WTC11 (cell line): ENCODE results near the gene ATP5ME. TPM values are rescaled to one million over a fixed set of nuclear protein-coding genes. Genes with fewer than 3 reads are reported as not detected.

Experiments used
- ATAC-seq: fragments of 200-7000 bp; cut with Tn5 transposase; 2 replicates; pipeline ENCODE4 v1.10.0; 2021; ENCODE audit warnings: mild to moderate bottlenecking, moderate library complexity
- CTCF ChIA-PET: fragments of 300-600 bp; sonication (Branson Sonifier 250); formaldehyde crosslinking; loops from one replicate; lab custom pipeline; 2021; ENCODE audit warnings: antibody characterized with exemption; lab: Charles Lee
- POLR2A ChIA-PET: fragments of 350-600 bp; sonication (Branson Sonifier 250); formaldehyde crosslinking; loops from one replicate; lab custom pipeline; 2021; ENCODE audit warnings: antibody characterized with exemption; lab: Charles Lee
- DNase-seq: peaks from one replicate; pipeline ENCODE4 v3.0.0; 2021; ENCODE audit warnings: low spot score
- H3K27ac Mint-ChIP-seq: 2 replicates; pipeline ENCODE4 v1.8.0; 2021; ENCODE audit warnings: mixed read lengths
- H3K27me3 Mint-ChIP-seq: 2 replicates; pipeline ENCODE4 v1.8.0; 2021; ENCODE audit warnings: low read depth, mild to moderate bottlenecking, moderate library complexity, mixed read lengths
- H3K36me3 Mint-ChIP-seq: 2 replicates; pipeline ENCODE4 v1.8.0; 2021; ENCODE audit warnings: mixed read lengths
- H3K4me1 Mint-ChIP-seq: 2 replicates; pipeline ENCODE4 v1.8.0; 2022; ENCODE audit warnings: mixed read lengths
- H3K4me3 Mint-ChIP-seq: 2 replicates; pipeline ENCODE4 v1.8.0; 2021; ENCODE audit warnings: mild to moderate bottlenecking, moderate library complexity, mixed read lengths
- H3K9me3 Mint-ChIP-seq: 2 replicates; pipeline ENCODE4 v1.8.0; 2021; ENCODE audit warnings: mixed read lengths
- ATF2 ChIP-seq: sonication (generic); formaldehyde crosslinking; IDR thresholded peaks from 2 replicates; pipeline ENCODE4 v1.8.1; 2022; ENCODE audit warnings: low read depth, missing genetic modification reagents, borderline replicate concordance
- CDX4 ChIP-seq: fragments of 250-450 bp; sonication (Bioruptor Pico); IDR thresholded peaks from 2 replicates; pipeline ENCODE4 v1.9.0; 2021; ENCODE audit warnings: moderate library complexity, mild to moderate bottlenecking, inconsistent platforms, borderline replicate concordance
- EMX1 ChIP-seq: fragments of 250-450 bp; sonication (Bioruptor Pico); IDR thresholded peaks from 2 replicates; pipeline ENCODE4 v1.8.0; 2021; ENCODE audit warnings: mild to moderate bottlenecking
- ERG ChIP-seq: fragments of 250-450 bp; sonication (Bioruptor Pico); IDR thresholded peaks from 2 replicates; pipeline ENCODE4 v1.8.0; 2021; ENCODE audit warnings: mild to moderate bottlenecking
- ESRRA ChIP-seq: sonication (generic); formaldehyde crosslinking; IDR thresholded peaks from 2 replicates; pipeline ENCODE4 v1.8.1; 2022; ENCODE audit warnings: mild to moderate bottlenecking, missing genetic modification reagents, borderline replicate concordance
- FOXP1 ChIP-seq: sonication (generic); formaldehyde crosslinking; IDR thresholded peaks from 2 replicates; pipeline ENCODE4 v1.8.0; 2022; ENCODE audit warnings: missing genetic modification reagents, mild to moderate bottlenecking, moderate library complexity, borderline replicate concordance
- HMGXB4 ChIP-seq: sonication (generic); formaldehyde crosslinking; IDR thresholded peaks from 2 replicates; pipeline ENCODE4 v1.8.1; 2023; ENCODE audit warnings: mild to moderate bottlenecking, moderate library complexity, missing genetic modification reagents
- JAZF1 ChIP-seq: fragments of 250-450 bp; sonication (Bioruptor Pico); IDR thresholded peaks from 2 replicates; pipeline ENCODE4 v1.9.0; 2021; ENCODE audit warnings: moderate library complexity, mild to moderate bottlenecking, inconsistent platforms
- JUN ChIP-seq: sonication (generic); formaldehyde crosslinking; IDR thresholded peaks from 2 replicates; pipeline ENCODE4 v1.8.0; 2023; ENCODE audit warnings: mild to moderate bottlenecking, missing genetic modification reagents
- MAX ChIP-seq: sonication (generic); formaldehyde crosslinking; IDR thresholded peaks from 2 replicates; pipeline ENCODE4 v1.8.0; 2022; ENCODE audit warnings: mild to moderate bottlenecking, missing genetic modification reagents
- MLX ChIP-seq: sonication (generic); formaldehyde crosslinking; IDR thresholded peaks from 2 replicates; pipeline ENCODE4 v1.8.1; 2023; ENCODE audit warnings: mild to moderate bottlenecking, missing genetic modification reagents, moderate library complexity
- MYBL2 ChIP-seq: sonication (generic); formaldehyde crosslinking; IDR thresholded peaks from 2 replicates; pipeline ENCODE4 v1.8.1; 2023; ENCODE audit warnings: mild to moderate bottlenecking, moderate library complexity, missing genetic modification reagents
- NFYB ChIP-seq: sonication (generic); formaldehyde crosslinking; conservative IDR thresholded peaks from 2 replicates; pipeline ENCODE4 v1.8.0; 2022; ENCODE audit warnings: low read depth, missing genetic modification reagents
- NR1H2 ChIP-seq: sonication (generic); formaldehyde crosslinking; IDR thresholded peaks from 2 replicates; pipeline ENCODE4 v1.9.0; 2021; ENCODE audit warnings: mild to moderate bottlenecking, moderate library complexity, missing genetic modification reagents
- RELA ChIP-seq: sonication (generic); formaldehyde crosslinking; IDR thresholded peaks from 2 replicates; pipeline ENCODE4 v1.8.1; 2022; ENCODE audit warnings: missing genetic modification reagents, mild to moderate bottlenecking, borderline replicate concordance
- SMAD3 ChIP-seq: sonication (generic); formaldehyde crosslinking; IDR thresholded peaks from 2 replicates; pipeline ENCODE4 v1.8.0; 2022; ENCODE audit warnings: missing genetic modification reagents, mild to moderate bottlenecking, borderline replicate concordance
- ZBTB21 ChIP-seq: sonication (generic); formaldehyde crosslinking; IDR thresholded peaks from 2 replicates; pipeline ENCODE4 v1.8.1; 2023; ENCODE audit warnings: mild to moderate bottlenecking, missing genetic modification reagents, borderline replicate concordance
- ZNF138 ChIP-seq: sonication (generic); formaldehyde crosslinking; conservative IDR thresholded peaks from 2 replicates; pipeline ENCODE4 v1.8.1; 2022; ENCODE audit warnings: mild to moderate bottlenecking, moderate library complexity, missing genetic modification reagents
- ZNF219 ChIP-seq: sonication (generic); formaldehyde crosslinking; IDR thresholded peaks from 2 replicates; pipeline ENCODE4 v1.8.0; 2023; ENCODE audit warnings: missing genetic modification reagents, mild to moderate bottlenecking, borderline replicate concordance
- ZSCAN18 ChIP-seq: fragments of 250-450 bp; sonication (Bioruptor Pico); IDR thresholded peaks from 2 replicates; pipeline ENCODE4 v2.1.2; 2022; ENCODE audit warnings: mild to moderate bottlenecking, moderate library complexity
- total RNA-seq: library from RNA; stranded (reverse); gene quantifications from 3 replicates; pipeline ENCODE4 v1.2.3, GENCODE V29; 2021

ATP5ME gene
- total RNA-seq, 1 experiment from 2014 or later, result 468 TPM

- ATAC-seq, result no peak
- Mint-ChIP-seq H3K27ac (no peak overlapping the region), H3K9me3 (no peaks in the 10 kb centered on the region), H3K27me3 (no peaks in the 10 kb centered on the region), H3K4me1 (0 out of 2 replicates have a peak, but pooled peaks cover 6% of the 10 kb centered on the region), H3K4me3 (peak overlapping the region; percentile 57), H3K36me3 (no peaks in the 10 kb centered on the region)
- CTCF ChIA-PET, result interaction anchor here (0.8 to 2.0 kb wide), 5 partner anchors 9 to 87 kb away, joined by 3 to 5 read pairs (median 4); no protein-coding TSS in a partner anchor
- no peak for DNase-seq
- TF ChIP-seq HMGXB4 (CRISPR knock-in tag), result 0 out of 2 replicates have a peak, but pooled peaks have one; percentile 44
- TF ChIP-seq SMAD3 (CRISPR knock-in tag), result no peak
- no peak for TF ChIP-seq ZSCAN18 (CRISPR knock-in tag)
- no peak for TF ChIP-seq ZNF219 (CRISPR knock-in tag)
- TF ChIP-seq ZNF138, result no peak
- TF ChIP-seq ZBTB21 (CRISPR knock-in tag), result no peak
- TF ChIP-seq MYBL2 (CRISPR knock-in tag), result no peak
- POLR2A ChIA-PET, result interaction anchor here (0.6 to 1.5 kb wide), 3 partner anchors 13 to 77 kb away, joined by 3 to 4 read pairs (median 4); no protein-coding TSS in a partner anchor
These were observed 6.0 kb upstream of the ATP5ME start for GRCh38 chr4:680091-680490.

- no peak for ATAC-seq
- H3K4me3 Mint-ChIP-seq, result no peak overlapping the region
These were observed 5.6 kb upstream of the ATP5ME start for GRCh38 chr4:679629-680028.

GRCh38 chr4:679104-679481 is 5.0 kb upstream of the ATP5ME start:
- POLR2A ChIA-PET, result no interaction called here
- Mint-ChIP-seq H3K27me3 (no peaks in the 10 kb centered on the region), H3K4me3 (no peak overlapping the region), H3K4me1 (0 out of 2 replicates have a peak, but pooled peaks cover 6% of the 10 kb centered on the region), H3K36me3 (no peaks in the 10 kb centered on the region), H3K27ac (no peak overlapping the region), H3K9me3 (no peaks in the 10 kb centered on the region)
- DNase-seq (no peak), ATAC-seq (no peak)
- CTCF ChIA-PET, result interaction anchor here (0.6 kb wide), 1 partner anchor 76 kb away, joined by 3 read pairs; no protein-coding TSS in a partner anchor
- TF ChIP-seq ESRRA (CRISPR knock-in tag) (no peak), MLX (CRISPR knock-in tag) (no peak), JAZF1 (no peak), MAX (CRISPR knock-in tag) (no peak), CDX4 (CRISPR knock-in tag) (no peak), JUN (CRISPR knock-in tag) (no peak), NFYB (CRISPR knock-in tag) (no peak)

More at GRCh38 chr4:679629-680028, 5.6 kb upstream of the ATP5ME start:
- DNase-seq, result no peak
- Mint-ChIP-seq H3K9me3 (no peaks in the 10 kb centered on the region), H3K27ac (no peak overlapping the region), H3K4me1 (0 out of 2 replicates have a peak, but pooled peaks cover 6% of the 10 kb centered on the region), H3K36me3 (no peaks in the 10 kb centered on the region), H3K27me3 (no peaks in the 10 kb centered on the region)
- CTCF ChIA-PET, result interaction anchor here (1.0 to 2.0 kb wide), 3 partner anchors 8 to 87 kb away, joined by 3 to 5 read pairs (median 3); no protein-coding TSS in a partner anchor
- POLR2A ChIA-PET, result no interaction called here
- TF ChIP-seq ATF2 (CRISPR knock-in tag) (no peak), FOXP1 (CRISPR knock-in tag) (no peak), ERG (CRISPR knock-in tag) (no peak), JAZF1 (no peak), EMX1 (no peak), NR1H2 (CRISPR knock-in tag) (no peak), RELA (CRISPR knock-in tag) (no peak)
